ENCODE measurements around the gene UMODL1. TPM values are rescaled to one million over a fixed set of nuclear protein-coding genes. Genes with fewer than 3 reads are reported as not detected.

The UMODL1 gene
- total RNA-seq, 6 experiments from 2014 or later = 0.06 to 1.2 (median 0.75) TPM; not detected in 2

DNA sequence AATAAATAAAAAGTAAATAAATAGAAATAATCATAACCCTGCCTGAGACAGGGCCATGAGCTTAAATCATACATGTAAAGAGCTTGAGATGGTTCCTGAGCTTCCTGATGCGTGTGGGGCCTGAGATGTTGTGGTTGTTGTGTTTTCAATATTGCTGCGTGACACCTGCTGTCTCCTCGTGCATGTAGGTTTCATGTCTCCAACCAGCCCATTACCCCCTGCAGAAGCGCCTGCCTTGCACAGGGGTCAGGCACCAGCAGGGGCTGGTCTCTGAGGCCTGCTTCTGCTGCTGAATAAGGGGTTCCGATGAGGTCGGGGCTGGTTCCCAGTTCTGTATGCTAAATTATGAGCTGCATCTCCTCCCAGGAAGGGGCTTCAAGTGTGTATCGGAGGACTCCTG lies 15.9 kb downstream of the UMODL1 start:
- Histone ChIP-seq H3K4me3 (no peak overlapping the region), H3K4me1 (no peaks in the 10 kb centered on the region), H3K9me3 (no peaks in the 10 kb centered on the region), H3K27me3 (no peaks in the 10 kb centered on the region), H3K36me3 (no peaks in the 10 kb centered on the region), H3K27ac (no peak overlapping the region)
- TF ChIP-seq POLR2A (IDR thresholded peaks at IDR 0.05) (no peak), CTCF (IDR thresholded peaks at IDR 0.05) (no peak)
- 83% methylated on average over 4 of the region's 7 CpGs for WGBS (ENCODE audit: insufficient coverage, low coverage, low lambda C conversion rate, missing lambda C conversion rate)
- DNase-seq = no peak
- no peak for ATAC-seq
- intact Hi-C loops (cut with DNase I) = no loop called here

DNA sequence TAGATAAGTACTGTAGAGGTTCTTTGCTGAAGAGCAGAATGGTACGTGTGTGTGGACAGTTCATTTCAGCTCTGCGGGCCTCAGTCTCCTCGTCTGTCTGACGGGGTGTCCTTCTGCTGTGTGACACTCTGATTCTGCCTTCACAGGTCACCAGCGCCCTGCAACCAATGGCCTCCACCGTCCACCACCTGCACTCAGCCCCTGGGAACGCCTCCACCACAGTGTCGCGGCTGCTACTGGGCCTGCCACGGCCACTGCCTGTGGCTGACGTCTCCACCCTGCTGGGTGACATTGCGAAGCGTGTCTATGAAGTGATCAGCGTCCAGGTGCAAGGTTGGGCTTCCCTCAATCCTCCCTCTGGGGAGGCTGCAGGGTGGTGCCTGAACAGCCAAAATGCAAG lies 17.0 kb downstream of the UMODL1 start:
- peaks cover 0 to 7% of the 10 kb centered on the region in 2 donors for H3K27me3 ChIP-seq
- WGBS (ENCODE audit: insufficient coverage, low coverage, low lambda C conversion rate, missing lambda C conversion rate) = 100% methylated on average over 1 of the region's 14 CpGs
- no peaks in the 10 kb centered on the region for H3K4me1 ChIP-seq
- no peak overlapping the region for H3K27ac ChIP-seq
- H3K4me3 ChIP-seq = no peak overlapping the region
- no peaks in the 10 kb centered on the region for H3K36me3 ChIP-seq
- no peaks in the 10 kb centered on the region for H3K9me3 ChIP-seq
- TF ChIP-seq POLR2A (IDR thresholded peaks at IDR 0.05) = no peak
- no peak for TF ChIP-seq CTCF (IDR thresholded peaks at IDR 0.05)
- intact Hi-C loops (cut with DNase I) = no loop called here
- no peak for ATAC-seq
- DNase-seq = no peak

- Histone ChIP-seq H3K9me3 (no peaks in the 10 kb centered on the region), H3K4me1 (no peaks in the 10 kb centered on the region), H3K36me3 (no peaks in the 10 kb centered on the region), H3K4me3 (no peak overlapping the region), H3K27ac (no peak overlapping the region), H3K27me3 (peaks cover 0 to 7% of the 10 kb centered on the region in 2 donors)
- intact Hi-C loops (cut with DNase I) = no loop called here
- WGBS (ENCODE audit: insufficient coverage, low coverage, low lambda C conversion rate, missing lambda C conversion rate) = 70% methylated on average over 5 of the region's 5 CpGs
- ATAC-seq (no peak), DNase-seq (no peak)
- TF ChIP-seq CTCF (IDR thresholded peaks at IDR 0.05) (no peak), POLR2A (IDR thresholded peaks at IDR 0.05) (no peak)
These were observed 17.5 kb downstream of the UMODL1 start for GRCh38 chr21:42088658-42089057.

- Histone ChIP-seq H3K36me3 (no peaks in the 10 kb centered on the region), H3K4me1 (no peaks in the 10 kb centered on the region), H3K4me3 (no peak overlapping the region), H3K27me3 (peaks cover 0 to 7% of the 10 kb centered on the region in 2 donors), H3K9me3 (no peaks in the 10 kb centered on the region), H3K27ac (no peak overlapping the region)
- DNase-seq = no peak
- 53% methylated on average over 9 of the region's 12 CpGs for WGBS (ENCODE audit: insufficient coverage, low coverage, low lambda C conversion rate, missing lambda C conversion rate)
- intact Hi-C loops (cut with DNase I) = no loop called here
- peak; percentile 16 to 54 (median 51) for ATAC-seq
- TF ChIP-seq CTCF (IDR thresholded peaks at IDR 0.05) = no peak
- no peak for TF ChIP-seq POLR2A (IDR thresholded peaks at IDR 0.05)
These were observed 18.0 kb downstream of the UMODL1 start for GRCh38 chr21:42089093-42089631.
